Measurements from ENCODE around the gene RPL3.

DNA sequence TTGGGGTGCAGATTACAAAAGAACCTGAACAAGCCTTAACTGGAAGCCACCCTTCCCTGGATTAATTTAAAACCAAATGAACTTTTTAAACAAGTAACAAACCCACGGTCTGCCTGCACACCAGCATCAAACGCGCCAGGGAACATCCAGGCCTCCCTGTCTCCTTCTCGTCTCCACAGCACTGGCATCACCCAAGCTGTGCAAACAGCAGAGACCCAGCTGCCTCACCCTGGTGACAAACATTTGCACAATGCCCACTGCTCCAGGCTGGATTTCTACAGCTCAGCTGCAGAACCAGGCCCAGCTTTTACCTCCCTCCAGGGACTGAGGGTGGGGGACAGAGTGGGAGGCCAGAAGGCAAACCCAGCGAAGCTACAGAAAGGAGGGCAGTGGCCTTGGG, 7.0 kb downstream of the RPL3 start:
- TF ChIP-seq, protein P1, sequence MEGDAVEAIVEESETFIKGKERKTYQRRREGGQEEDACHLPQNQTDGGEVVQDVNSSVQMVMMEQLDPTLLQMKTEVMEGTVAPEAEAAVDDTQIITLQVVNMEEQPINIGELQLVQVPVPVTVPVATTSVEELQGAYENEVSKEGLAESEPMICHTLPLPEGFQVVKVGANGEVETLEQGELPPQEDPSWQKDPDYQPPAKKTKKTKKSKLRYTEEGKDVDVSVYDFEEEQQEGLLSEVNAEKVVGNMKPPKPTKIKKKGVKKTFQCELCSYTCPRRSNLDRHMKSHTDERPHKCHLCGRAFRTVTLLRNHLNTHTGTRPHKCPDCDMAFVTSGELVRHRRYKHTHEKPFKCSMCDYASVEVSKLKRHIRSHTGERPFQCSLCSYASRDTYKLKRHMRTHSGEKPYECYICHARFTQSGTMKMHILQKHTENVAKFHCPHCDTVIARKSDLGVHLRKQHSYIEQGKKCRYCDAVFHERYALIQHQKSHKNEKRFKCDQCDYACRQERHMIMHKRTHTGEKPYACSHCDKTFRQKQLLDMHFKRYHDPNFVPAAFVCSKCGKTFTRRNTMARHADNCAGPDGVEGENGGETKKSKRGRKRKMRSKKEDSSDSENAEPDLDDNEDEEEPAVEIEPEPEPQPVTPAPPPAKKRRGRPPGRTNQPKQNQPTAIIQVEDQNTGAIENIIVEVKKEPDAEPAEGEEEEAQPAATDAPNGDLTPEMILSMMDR (IDR thresholded peaks at IDR 0.05), result no peak
- no peak for TF ChIP-seq EZH2 (IDR thresholded peaks at IDR 0.05; ENCODE audit: borderline replicate concordance, insufficient read depth, low read depth, low read length, poor library complexity, severe bottlenecking)

All from B cell (primary cell).